Kidney (tissue), 14 donors: Measurements from ENCODE around the gene HSBP1L1. TPM values are rescaled to one million over a fixed set of nuclear protein-coding genes. Genes with fewer than 3 reads are reported as not detected.

Source experiments
- DNase-seq, 5 donors: peaks; one replicate each; pipeline ENCODE4 v3.0.0-alpha.2; 2013 to 2020
- FAIRE-seq: peaks from 2 replicates; lab custom pipeline; 2012; peaks lifted over from hg19 to GRCh38; lab: Jason Lieb, UNC
- H3K27ac ChIP-seq, 2 donors: one replicate each; pipeline ENCODE4 v1.7.0; 2013; ENCODE audit warnings: low read depth in 2 of 2, low read length in 2 of 2, inconsistent platforms in 1 of 2
- H3K27me3 ChIP-seq: one replicate; pipeline ENCODE4 v1.7.1; 2013; ENCODE audit warnings: low read length, inconsistent platforms; ENCODE audit not compliant: control insufficient read depth, insufficient read depth
- H3K36me3 ChIP-seq, 3 donors: one replicate each; pipeline versions ENCODE4 v1.7.0 to v1.7.1; 2013; ENCODE audit warnings: low read length in 3 of 3, control low read depth in 1 of 3, inconsistent platforms in 1 of 3; ENCODE audit not compliant: insufficient read depth in 3 of 3, control insufficient read depth in 2 of 3
- H3K4me1 ChIP-seq, 3 donors: one replicate each; pipeline versions ENCODE4 v1.7.0 to v1.7.1; 2013; ENCODE audit warnings: low read length in 3 of 3, inconsistent platforms in 1 of 3, low read depth in 1 of 3; ENCODE audit not compliant: control insufficient read depth in 2 of 3, insufficient read depth in 2 of 3
- H3K4me3 ChIP-seq, 3 donors: one replicate each; pipeline versions ENCODE4 v1.7.0 to v1.8.1; 2013; ENCODE audit warnings: low read length in 3 of 3, control low read depth in 1 of 3, inconsistent platforms in 1 of 3
- H3K9ac ChIP-seq, 3 donors: one replicate each; pipeline versions ENCODE4 v1.7.0 to v1.7.1; 2013; ENCODE audit warnings: low read length in 3 of 3, control low read depth in 1 of 3, inconsistent platforms in 1 of 3
- H3K9me3 ChIP-seq, 3 donors: one replicate each; pipeline versions ENCODE4 v1.7.0 to v1.7.1; 2013; ENCODE audit warnings: low read length in 3 of 3, control low read depth in 1 of 3, inconsistent platforms in 1 of 3; ENCODE audit not compliant: control insufficient read depth in 2 of 3, insufficient read depth in 1 of 3
- CTCF ChIP-seq: IDR thresholded peaks from 3 replicates; pipeline ENCODE4 v1.5.1; 2012; ENCODE audit warnings: mild to moderate bottlenecking, moderate library complexity, borderline replicate concordance; ENCODE audit not compliant: insufficient read depth; ENCODE audit errors: extremely low read depth
- intact Hi-C: fragments of 100-400 bp; cut with DNase I; formaldehyde crosslinking; loops from one replicate; pipeline ENCODE4 v1.11.1; 2022
- polyA plus RNA-seq: library from polyadenylated mRNA; stranded (reverse); fragments of 350-450 nt; fragmentation: Illumina TruSeq; extraction: RNeasy Lipid Tissue Mini Kit (QIAGEN cat#74804); gene quantifications from one replicate; pipeline ENCODE4 v1.2.3, GENCODE V29; 2014; ENCODE audit warnings: low read depth, low replicate concordance; ENCODE audit not compliant: insufficient read depth
- total RNA-seq: library from RNA; stranded (reverse); fragmentation: NEBNext Ultra II Directional; extraction: Animal tissue kit (Norgen Biotek cat#: 25700); gene quantifications from one replicate; pipeline ENCODE4 v1.2.1, GENCODE V29; 2021
- donor health status: control.
- donor health status: control.
- donor health status: control.
- donor health status: control.
- donor health status: control.
- donor health status: DM: yes; HTN: yes; CAD: no.
- donor health status: Normal renal cell carcinoma (clear cell type).

The HSBP1L1 gene
- total and polyA plus RNA-seq, 2 donors from 2014 or later: 26.0 to 43.6 TPM

DNA sequence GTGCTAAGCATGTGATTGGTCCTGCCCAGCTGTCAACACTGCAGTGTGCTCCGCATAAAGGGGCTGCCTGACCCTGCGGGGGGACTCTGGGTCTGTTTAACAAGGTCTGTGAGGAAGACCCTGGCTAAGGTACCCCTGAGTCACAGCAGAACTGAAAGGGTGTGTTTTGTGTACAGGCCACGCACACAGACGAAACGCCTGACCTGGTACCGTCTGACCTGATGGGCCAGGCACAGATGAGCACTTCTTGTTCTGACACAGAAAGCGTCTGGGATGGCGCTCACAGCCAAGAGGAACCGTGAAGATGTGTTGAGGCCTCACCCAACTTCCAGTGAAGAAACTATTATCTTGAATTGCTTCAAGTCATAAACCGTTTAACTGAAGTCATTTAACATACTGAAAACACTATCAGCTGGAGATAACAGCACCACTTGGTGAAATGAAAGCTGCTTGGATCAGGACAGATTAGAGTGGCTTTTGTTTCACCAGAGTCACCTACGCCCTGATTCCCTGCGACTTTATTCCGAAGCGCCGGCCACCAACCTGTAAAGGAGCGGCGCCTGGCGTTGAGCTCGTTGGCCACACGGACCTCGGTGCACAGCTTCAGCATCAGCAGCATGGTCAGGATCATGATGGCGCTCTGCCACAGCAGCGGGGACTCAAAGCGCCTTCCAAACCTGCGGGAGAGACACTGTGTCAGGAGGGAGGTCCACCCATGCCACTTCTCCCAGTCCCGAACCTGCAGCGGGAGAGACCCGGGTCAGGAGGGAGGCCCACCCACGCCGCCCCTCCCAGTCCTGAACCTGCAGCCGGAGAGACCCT, 21.4 kb upstream of the HSBP1L1 start:
- TF ChIP-seq CTCF: no peak
- intact Hi-C loops: no loop called here
- Histone ChIP-seq H3K4me1 (peaks cover 0 to 43% (median 25%) of the 10 kb centered on the region in 3 donors), H3K36me3 (peaks cover 0 to 17% (median 8%) of the 10 kb centered on the region in 3 donors), H3K27ac (no peak overlapping the region), H3K9ac (no peak overlapping the region), H3K4me3 (no peak overlapping the region), H3K27me3 (no peaks in the 10 kb centered on the region), H3K9me3 (no peaks in the 10 kb centered on the region)
- DNase-seq: peak in 2 of 5 donors; percentile 15 to 55
- no peak for FAIRE-seq

GRCh38 chr18:79943608-79944125, 20.8 kb upstream of the HSBP1L1 start:
- Histone ChIP-seq H3K36me3 (peaks cover 0 to 20% (median 8%) of the 10 kb centered on the region in 3 donors), H3K27ac (no peak overlapping the region), H3K9me3 (no peaks in the 10 kb centered on the region), H3K27me3 (no peaks in the 10 kb centered on the region), H3K4me3 (no peak overlapping the region), H3K9ac (no peak overlapping the region), H3K4me1 (peaks cover 0 to 50% (median 28%) of the 10 kb centered on the region in 3 donors)
- intact Hi-C loops: no loop called here
- TF ChIP-seq CTCF: no peak
- peak in 2 of 5 donors; percentile 39 to 67 for DNase-seq
- FAIRE-seq: no peak

- DNase-seq (peak in 2 of 5 donors; percentile 29 to 44), FAIRE-seq (no peak)
- Histone ChIP-seq H3K9me3 (no peaks in the 10 kb centered on the region), H3K36me3 (peaks cover 0 to 26% (median 8%) of the 10 kb centered on the region in 3 donors), H3K4me1 (peaks cover 0 to 56% (median 33%) of the 10 kb centered on the region in 3 donors), H3K4me3 (no peak overlapping the region), H3K9ac (no peak overlapping the region), H3K27ac (no peak overlapping the region), H3K27me3 (no peaks in the 10 kb centered on the region)
- no peak for TF ChIP-seq CTCF
- intact Hi-C loops: no loop called here
These were observed 20.2 kb upstream of the HSBP1L1 start for GRCh38 chr18:79944126-79944731.
